CD4-positive, alpha-beta T cell (primary cell): ENCODE measurements around the gene ALDH9A1. TPM values are rescaled to one million over a fixed set of nuclear protein-coding genes. Genes with fewer than 3 reads are reported as not detected.

Experiments
- ATAC-seq: fragments of 200-7000 bp; cut with Tn5 transposase; one replicate; pipeline ENCODE4 v1.10.0; 2022; ENCODE audit warnings: mild to moderate bottlenecking; ENCODE audit not compliant: poor library complexity
- CTCF ChIA-PET: fragments of 350-600 bp; sonication (Branson Sonifier 250); formaldehyde crosslinking; loops from one replicate; lab custom pipeline; 2021; ENCODE audit warnings: antibody characterized with exemption, inconsistent platforms; lab: Charles Lee
- POLR2A ChIA-PET: fragments of 350-600 bp; sonication (Branson Sonifier 250); formaldehyde crosslinking; loops from one replicate; lab custom pipeline; 2021; ENCODE audit warnings: antibody characterized with exemption, inconsistent platforms; lab: Charles Lee
- DNase-seq, 14 experiments: peaks; one replicate each; pipeline ENCODE4 v3.0.0-alpha.2; 2013 to 2020; ENCODE audit warnings: mixed read lengths in 2 of 14
- H3K27ac ChIP-seq, 2 donors: one replicate each; pipeline versions ENCODE4 v1.5.1 to v1.7.0; 2013; ENCODE audit warnings: low read length in 2 of 2, low read depth in 1 of 2, mild to moderate bottlenecking in 1 of 2
- H3K27me3 ChIP-seq, 2 experiments: 1 replicate in 1 of 2; 2 replicates in 1 of 2; pipeline versions ENCODE4 v1.6.1 to v1.7.0; 2013; ENCODE audit warnings: low read length in 2 of 2, control low read depth in 1 of 2, mild to moderate bottlenecking in 1 of 2, moderate library complexity in 1 of 2; ENCODE audit not compliant: insufficient read depth in 2 of 2, control insufficient read depth in 1 of 2
- H3K36me3 ChIP-seq: one replicate; pipeline ENCODE4 v1.6.1; 2013; ENCODE audit warnings: low read length, control low read depth; ENCODE audit not compliant: insufficient read depth
- H3K4me1 ChIP-seq: one replicate; pipeline ENCODE4 v1.6.1; 2013; ENCODE audit warnings: low read length, control low read depth; ENCODE audit not compliant: insufficient read depth
- H3K4me3 ChIP-seq: one replicate; pipeline ENCODE4 v1.5.1; 2013; ENCODE audit warnings: mild to moderate bottlenecking, low read length, moderate library complexity
- H3K9me3 ChIP-seq, 2 experiments: 1 replicate in 1 of 2; 2 replicates in 1 of 2; pipeline versions ENCODE4 v1.6.1 to v1.7.0; 2013; ENCODE audit warnings: low read length in 2 of 2, mild to moderate bottlenecking in 2 of 2, control low read depth in 1 of 2, moderate library complexity in 1 of 2; ENCODE audit not compliant: control insufficient read depth in 1 of 2, insufficient read depth in 1 of 2
- H3K27ac Mint-ChIP-seq: one replicate; pipeline ENCODE4 v1.8.0; 2020; ENCODE audit warnings: mixed read lengths
- H3K27me3 Mint-ChIP-seq: one replicate; pipeline ENCODE4 v1.8.0; 2021; ENCODE audit warnings: mixed read lengths
- H3K36me3 Mint-ChIP-seq: one replicate; pipeline ENCODE4 v1.8.0; 2021; ENCODE audit warnings: low read depth, mixed read lengths
- H3K4me1 Mint-ChIP-seq: one replicate; pipeline ENCODE4 v1.8.0; 2021; ENCODE audit warnings: low read depth, mixed read lengths
- H3K4me3 Mint-ChIP-seq: one replicate; pipeline ENCODE4 v1.8.0; 2020; ENCODE audit warnings: mild to moderate bottlenecking, mixed read lengths
- H3K9me3 Mint-ChIP-seq: one replicate; pipeline ENCODE4 v1.8.0; 2020; ENCODE audit warnings: mixed read lengths
- CTCF ChIP-seq: fragments of 200-600 bp; IDR thresholded peaks from one replicate; pipeline ENCODE4 v1.8.0; 2022; ENCODE audit warnings: antibody characterized with exemption, mild to moderate bottlenecking
- intact Hi-C, 2 experiments: fragments of 100-400 bp; cut with DNase I in 1 of 2; cut with micrococcal nuclease in 1 of 2; formaldehyde crosslinking; loops; one replicate each; pipeline versions ENCODE4 v1.15.1 to v1.9.0; 2023 to 2025; cut with DNase I, micrococcal nuclease
- total RNA-seq, 174 experiments: library from RNA in 2 of 174; stranded (reverse) in 2 of 174; gene quantifications; one replicate each; pipeline ENCODE4 v1.2.3 and lab custom pipeline; 2021 to 2026

Gene ALDH9A1
- total RNA-seq, 2 experiments from 2014 or later, result 33.9 to 35.5 TPM

GRCh38 chr1:165734906-165735305 is 36.5 kb upstream of the ALDH9A1 start:
- DNase-seq (no peak), ATAC-seq (no peak)
- Mint-ChIP-seq H3K9me3 (no peaks in the 10 kb centered on the region), H3K36me3 (peaks cover 81% of the 10 kb centered on the region), H3K4me3 (no peak overlapping the region), H3K27ac (no peak overlapping the region), H3K27me3 (no peaks in the 10 kb centered on the region), H3K4me1 (peaks cover 18% of the 10 kb centered on the region)
- Histone ChIP-seq H3K9me3 (no peaks in the 10 kb centered on the region), H3K4me1 (no peaks in the 10 kb centered on the region), H3K4me3 (no peak overlapping the region), H3K27ac (no peak overlapping the region), H3K36me3 (peaks cover 36% of the 10 kb centered on the region), H3K27me3 (no peaks in the 10 kb centered on the region)
- ChIA-PET CTCF (interaction anchor here (1.2 to 1.5 kb wide), 2 partner anchors 11 to 12 kb away, joined by 4 read pairs; no protein-coding TSS in a partner anchor), POLR2A (interaction anchor here (0.6 kb wide), 1 partner anchor 150 kb away, joined by 5 read pairs; no protein-coding TSS in a partner anchor)
- TF ChIP-seq CTCF, result no peak
- intact Hi-C loops, result no loop called here

- Mint-ChIP-seq H3K9me3 (no peaks in the 10 kb centered on the region), H3K36me3 (peaks cover 49% of the 10 kb centered on the region), H3K27ac (no peak overlapping the region), H3K4me1 (no peaks in the 10 kb centered on the region), H3K4me3 (no peak overlapping the region), H3K27me3 (no peaks in the 10 kb centered on the region)
- Histone ChIP-seq H3K27ac (no peak overlapping the region), H3K4me3 (no peak overlapping the region), H3K9me3 (no peaks in the 10 kb centered on the region), H3K36me3 (peaks cover 24% of the 10 kb centered on the region), H3K27me3 (no peaks in the 10 kb centered on the region), H3K4me1 (no peaks in the 10 kb centered on the region)
- ATAC-seq (no peak), DNase-seq (no peak)
- no peak for TF ChIP-seq CTCF
- ChIA-PET CTCF (no interaction called here), POLR2A (no interaction called here)
- intact Hi-C loops, result no loop called here
Measured at GRCh38 chr1:165726841-165727240, 28.5 kb upstream of the ALDH9A1 start.

GRCh38 chr1:165726169-165726568 is 27.8 kb upstream of the ALDH9A1 start:
- no peak for TF ChIP-seq CTCF
- H3K36me3 Mint-ChIP-seq, result peaks cover 44% of the 10 kb centered on the region
- no peaks in the 10 kb centered on the region for H3K9me3 Mint-ChIP-seq
- Histone ChIP-seq H3K27me3 (no peaks in the 10 kb centered on the region), H3K9me3 (no peaks in the 10 kb centered on the region), H3K36me3 (peaks cover 21% of the 10 kb centered on the region), H3K4me1 (no peaks in the 10 kb centered on the region), H3K4me3 (no peak overlapping the region), H3K27ac (no peak overlapping the region)
- no peak overlapping the region for H3K4me3 Mint-ChIP-seq
- intact Hi-C loops, result no loop called here
- H3K4me1 Mint-ChIP-seq, result no peaks in the 10 kb centered on the region
- ChIA-PET CTCF (no interaction called here), POLR2A (no interaction called here)
- DNase-seq, result no peak
- ATAC-seq, result no peak
- H3K27ac Mint-ChIP-seq, result no peak overlapping the region
- H3K27me3 Mint-ChIP-seq, result no peaks in the 10 kb centered on the region
